ENCODE results near the gene FST. TPM values are rescaled to one million over a fixed set of nuclear protein-coding genes. Genes with fewer than 3 reads are reported as not detected.

Gene FST
- total and polyA plus RNA-seq, 2 of the 13 experiments (the other 11 are each of a cell fraction or from before 2014, with no cell fraction given): 38.6 to 136 TPM

GRCh38 chr5:53482717-53483638 lies 2.5 kb downstream of the FST start (continued):
- TF ChIP-seq RERE (CRISPR knock-in tag; IDR thresholded peaks at IDR 0.05; ENCODE audit: low read depth) (peak; percentile 49; the same call in 1 of the 2 replicates), NR2F2 (IDR thresholded peaks at IDR 0.05; ENCODE audit: borderline replicate concordance, low read depth) (peak; percentile 22), SP2 (CRISPR knock-in tag; IDR thresholded peaks at IDR 0.05) (no peak), ZNF564 (CRISPR knock-in tag; IDR thresholded peaks at IDR 0.05) (no peak), ZNF350 (CRISPR knock-in tag; IDR thresholded peaks at IDR 0.05; ENCODE audit: borderline replicate concordance, low read depth) (peak; percentile 76), IKZF1 (IDR thresholded peaks at IDR 0.05) (no peak), TRAFD1 (CRISPR knock-in tag; IDR thresholded peaks at IDR 0.05; ENCODE audit: borderline replicate concordance) (no peak; the same call in 1 of the 2 replicates), NFE2L1 (CRISPR knock-in tag; IDR thresholded peaks at IDR 0.05; ENCODE audit: borderline replicate concordance) (no peak), MAF1 (CRISPR knock-in tag; IDR thresholded peaks at IDR 0.05; ENCODE audit: borderline replicate concordance) (no peak), RNF2 (conservative IDR thresholded peaks at IDR 0.05; ENCODE audit: low read depth) (no peak), EZH2 (conservative IDR thresholded peaks at IDR 0.05; ENCODE audit: low read depth, low read length) (no peak), RBM39 (IDR thresholded peaks at IDR 0.05; ENCODE audit: low read depth, low read length, poor library complexity, severe bottlenecking) (no peak)
- TF ChIP-seq, protein P1, sequence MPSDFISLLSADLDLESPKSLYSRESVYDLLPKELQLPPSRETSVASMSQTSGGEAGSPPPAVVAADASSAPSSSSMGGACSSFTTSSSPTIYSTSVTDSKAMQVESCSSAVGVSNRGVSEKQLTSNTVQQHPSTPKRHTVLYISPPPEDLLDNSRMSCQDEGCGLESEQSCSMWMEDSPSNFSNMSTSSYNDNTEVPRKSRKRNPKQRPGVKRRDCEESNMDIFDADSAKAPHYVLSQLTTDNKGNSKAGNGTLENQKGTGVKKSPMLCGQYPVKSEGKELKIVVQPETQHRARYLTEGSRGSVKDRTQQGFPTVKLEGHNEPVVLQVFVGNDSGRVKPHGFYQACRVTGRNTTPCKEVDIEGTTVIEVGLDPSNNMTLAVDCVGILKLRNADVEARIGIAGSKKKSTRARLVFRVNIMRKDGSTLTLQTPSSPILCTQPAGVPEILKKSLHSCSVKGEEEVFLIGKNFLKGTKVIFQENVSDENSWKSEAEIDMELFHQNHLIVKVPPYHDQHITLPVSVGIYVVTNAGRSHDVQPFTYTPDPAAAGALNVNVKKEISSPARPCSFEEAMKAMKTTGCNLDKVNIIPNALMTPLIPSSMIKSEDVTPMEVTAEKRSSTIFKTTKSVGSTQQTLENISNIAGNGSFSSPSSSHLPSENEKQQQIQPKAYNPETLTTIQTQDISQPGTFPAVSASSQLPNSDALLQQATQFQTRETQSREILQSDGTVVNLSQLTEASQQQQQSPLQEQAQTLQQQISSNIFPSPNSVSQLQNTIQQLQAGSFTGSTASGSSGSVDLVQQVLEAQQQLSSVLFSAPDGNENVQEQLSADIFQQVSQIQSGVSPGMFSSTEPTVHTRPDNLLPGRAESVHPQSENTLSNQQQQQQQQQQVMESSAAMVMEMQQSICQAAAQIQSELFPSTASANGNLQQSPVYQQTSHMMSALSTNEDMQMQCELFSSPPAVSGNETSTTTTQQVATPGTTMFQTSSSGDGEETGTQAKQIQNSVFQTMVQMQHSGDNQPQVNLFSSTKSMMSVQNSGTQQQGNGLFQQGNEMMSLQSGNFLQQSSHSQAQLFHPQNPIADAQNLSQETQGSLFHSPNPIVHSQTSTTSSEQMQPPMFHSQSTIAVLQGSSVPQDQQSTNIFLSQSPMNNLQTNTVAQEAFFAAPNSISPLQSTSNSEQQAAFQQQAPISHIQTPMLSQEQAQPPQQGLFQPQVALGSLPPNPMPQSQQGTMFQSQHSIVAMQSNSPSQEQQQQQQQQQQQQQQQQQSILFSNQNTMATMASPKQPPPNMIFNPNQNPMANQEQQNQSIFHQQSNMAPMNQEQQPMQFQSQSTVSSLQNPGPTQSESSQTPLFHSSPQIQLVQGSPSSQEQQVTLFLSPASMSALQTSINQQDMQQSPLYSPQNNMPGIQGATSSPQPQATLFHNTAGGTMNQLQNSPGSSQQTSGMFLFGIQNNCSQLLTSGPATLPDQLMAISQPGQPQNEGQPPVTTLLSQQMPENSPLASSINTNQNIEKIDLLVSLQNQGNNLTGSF (CRISPR knock-in tag; IDR thresholded peaks at IDR 0.05): no peak

All from HepG2 (cell line).